Activated CD4-positive, alpha-beta T cell treated with anti-CD3 and anti-CD28 coated beads, Interleukin-2, amount 50 U/mL, for 48 hours (primary cell): ENCODE measurements around the gene ZBTB8A.
"Not testable (repeated sequence)": the region's sequence is repeated elsewhere in the genome, so short reads cannot be mapped to it uniquely, and the experiment has no call there.

Experiments used
- DNase-seq, 2 experiments: peaks; one replicate each; pipeline ENCODE4 v3.0.0-alpha.2; 2020

Gene ZBTB8A

GRCh38 chr1:32539584-32540571 is 651 bp downstream of the ZBTB8A start:
- DNase-seq, result peak; percentile 6 to 17

GRCh38 chr1:32540605-32541004 is 1.4 kb downstream of the ZBTB8A start:
- DNase-seq, result no peak

GRCh38 chr1:32541064-32541566 is 1.9 kb downstream of the ZBTB8A start:
- DNase-seq, result no peak

- DNase-seq, result no peak
Measured at GRCh38 chr1:32546611-32547010, 7.4 kb downstream of the ZBTB8A start.

- DNase-seq, result no peak
Measured at GRCh38 chr1:32549616-32550015, 10.4 kb downstream of the ZBTB8A start.

- DNase-seq, result no peak
Measured at GRCh38 chr1:32554288-32554687, 15.1 kb downstream of the ZBTB8A start.

- not testable (repeated sequence) for DNase-seq
Measured at GRCh38 chr1:32557035-32557434, 17.8 kb downstream of the ZBTB8A start.

- DNase-seq, result no peak
Measured at GRCh38 chr1:32557812-32558211, 18.6 kb downstream of the ZBTB8A start.

- no peak for DNase-seq
Measured at GRCh38 chr1:32568929-32569328, 29.7 kb downstream of the ZBTB8A start.

- DNase-seq, result no peak
Measured at GRCh38 chr1:32580348-32581017, 41.3 kb downstream of the ZBTB8A start.

GRCh38 chr1:32592943-32593342 is 53.7 kb downstream of the ZBTB8A start:
- DNase-seq, result no peak

GRCh38 chr1:32600034-32600433 is 60.8 kb downstream of the ZBTB8A start:
- no peak for DNase-seq

- DNase-seq, result no peak
Measured at GRCh38 chr1:32605711-32606424, 66.6 kb downstream of the ZBTB8A start.

GRCh38 chr1:32606565-32607371 is 67.5 kb downstream of the ZBTB8A start:
- DNase-seq, result no peak

GRCh38 chr1:32609180-32609579 is 70.0 kb downstream of the ZBTB8A start:
- DNase-seq, result no peak

- no peak for DNase-seq
Measured at GRCh38 chr1:32611859-32612188, 72.6 kb downstream of the ZBTB8A start.

GRCh38 chr1:32612189-32612881 is 73.1 kb downstream of the ZBTB8A start:
- DNase-seq, result peak; percentile 70 to 75

GRCh38 chr1:32613472-32613871 is 74.2 kb downstream of the ZBTB8A start:
- DNase-seq, result no peak

GRCh38 chr1:32618673-32619221 is 79.5 kb downstream of the ZBTB8A start:
- DNase-seq, result no peak

GRCh38 chr1:32619701-32620485 is 80.7 kb downstream of the ZBTB8A start:
- no peak for DNase-seq

GRCh38 chr1:32622205-32622604 is 83.0 kb downstream of the ZBTB8A start:
- no peak for DNase-seq
